ENCODE data around the gene TM2D1. TPM values are rescaled to one million over a fixed set of nuclear protein-coding genes. Genes with fewer than 3 reads are reported as not detected.
"Not testable (repeated sequence)": the region's sequence is repeated elsewhere in the genome, so short reads cannot be mapped to it uniquely, and the experiment has no call there.

Gene TM2D1
- total RNA-seq, 4 donors from 2014 or later, result 37.6 to 67.2 (median 52.8) TPM

DNA sequence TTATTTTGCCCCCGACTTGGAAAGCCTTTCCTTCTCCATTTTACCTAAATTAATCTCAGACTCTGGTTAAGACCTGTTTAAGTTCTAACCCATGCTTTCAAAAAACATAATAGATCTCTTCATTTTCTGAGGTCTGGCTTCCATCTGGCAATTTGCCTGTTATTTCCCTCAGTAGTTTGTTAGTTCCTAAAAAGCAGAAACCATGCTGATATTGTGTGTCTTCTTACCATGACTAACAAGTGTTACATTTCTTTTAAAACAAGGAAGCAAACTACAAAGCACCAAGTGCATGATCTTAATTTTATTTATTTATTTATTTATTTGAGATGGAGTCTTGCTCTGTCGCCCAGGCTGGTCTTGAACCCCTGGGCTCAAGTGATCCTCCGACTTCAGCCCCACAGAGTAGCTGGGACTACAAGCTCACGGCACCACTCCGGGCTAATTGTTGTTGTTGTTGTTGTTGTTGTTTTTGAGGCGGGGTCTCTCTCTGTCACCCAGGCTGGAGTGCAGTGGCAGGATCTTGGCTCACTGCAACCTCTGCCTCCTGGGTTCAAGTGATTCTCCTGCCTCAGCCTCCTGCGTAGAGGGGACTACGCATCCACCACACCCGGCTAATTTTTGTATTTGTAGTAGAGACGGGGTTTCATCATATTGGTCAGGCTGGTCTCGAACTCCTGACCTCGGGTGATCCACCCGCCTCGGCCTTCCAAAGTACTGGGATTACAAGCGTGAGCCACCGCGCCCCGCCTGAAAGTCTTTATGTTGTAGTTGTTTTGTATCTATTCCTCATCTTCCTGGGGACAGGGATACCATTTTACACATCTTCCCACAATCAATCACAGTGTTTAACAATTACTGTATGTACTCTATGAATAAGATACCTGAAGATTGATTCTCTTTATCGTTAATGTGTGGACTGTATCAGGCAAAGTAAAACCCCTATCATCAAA, 16.1 kb upstream of the TM2D1 start:
- H3K4me1 ChIP-seq, result peaks cover 17% of the 10 kb centered on the region
- 86% methylated on average over 19 of the region's 19 CpGs for WGBS
- no peaks in the 10 kb centered on the region for H3K9me3 ChIP-seq
- no peak for DNase-seq (ENCODE audit: low spot score in 2 of 2)
- peak overlapping the region; percentile 97 for H3K27ac ChIP-seq
- TF ChIP-seq, protein P1, sequence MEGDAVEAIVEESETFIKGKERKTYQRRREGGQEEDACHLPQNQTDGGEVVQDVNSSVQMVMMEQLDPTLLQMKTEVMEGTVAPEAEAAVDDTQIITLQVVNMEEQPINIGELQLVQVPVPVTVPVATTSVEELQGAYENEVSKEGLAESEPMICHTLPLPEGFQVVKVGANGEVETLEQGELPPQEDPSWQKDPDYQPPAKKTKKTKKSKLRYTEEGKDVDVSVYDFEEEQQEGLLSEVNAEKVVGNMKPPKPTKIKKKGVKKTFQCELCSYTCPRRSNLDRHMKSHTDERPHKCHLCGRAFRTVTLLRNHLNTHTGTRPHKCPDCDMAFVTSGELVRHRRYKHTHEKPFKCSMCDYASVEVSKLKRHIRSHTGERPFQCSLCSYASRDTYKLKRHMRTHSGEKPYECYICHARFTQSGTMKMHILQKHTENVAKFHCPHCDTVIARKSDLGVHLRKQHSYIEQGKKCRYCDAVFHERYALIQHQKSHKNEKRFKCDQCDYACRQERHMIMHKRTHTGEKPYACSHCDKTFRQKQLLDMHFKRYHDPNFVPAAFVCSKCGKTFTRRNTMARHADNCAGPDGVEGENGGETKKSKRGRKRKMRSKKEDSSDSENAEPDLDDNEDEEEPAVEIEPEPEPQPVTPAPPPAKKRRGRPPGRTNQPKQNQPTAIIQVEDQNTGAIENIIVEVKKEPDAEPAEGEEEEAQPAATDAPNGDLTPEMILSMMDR (IDR thresholded peaks at IDR 0.05), result no peak
- TF ChIP-seq POLR2AphosphoS5 (IDR thresholded peaks at IDR 0.05), result no peak
- no peak for TF ChIP-seq EP300 (IDR thresholded peaks at IDR 0.05)
- no peaks in the 10 kb centered on the region for H3K36me3 ChIP-seq
- H3K4me3 ChIP-seq, result peak overlapping the region; percentile 94
- no peaks in the 10 kb centered on the region for H3K27me3 ChIP-seq

DNA sequence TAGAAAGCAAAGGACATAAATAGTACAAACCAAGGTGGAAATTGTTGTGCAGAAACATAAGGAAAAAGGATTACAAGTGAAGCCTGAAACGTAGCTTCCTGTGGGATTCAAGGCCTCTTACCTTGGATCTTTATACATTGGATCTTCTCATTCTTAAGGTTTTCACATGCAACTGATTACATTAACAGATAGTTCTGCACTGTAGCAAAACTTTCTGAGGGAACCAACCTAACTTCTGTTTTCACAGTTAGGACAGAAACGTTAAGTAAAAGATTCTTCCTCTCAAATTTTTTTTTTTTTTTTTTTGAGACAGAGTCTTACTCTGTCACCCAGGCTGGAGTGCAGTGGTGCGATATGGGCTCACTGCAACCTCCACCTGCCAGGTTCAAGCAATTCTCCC, 7.8 kb upstream of the TM2D1 start:
- Histone ChIP-seq H3K4me1 (no peaks in the 10 kb centered on the region), H3K27ac (no peak overlapping the region), H3K4me3 (no peak overlapping the region), H3K27me3 (no peaks in the 10 kb centered on the region), H3K36me3 (no peaks in the 10 kb centered on the region), H3K9me3 (no peaks in the 10 kb centered on the region)
- DNase-seq (ENCODE audit: low spot score in 2 of 2), result no peak
- WGBS, result 71% methylated on average over 3 of the region's 3 CpGs
- TF ChIP-seq POLR2A (IDR thresholded peaks at IDR 0.05) (no peak), EP300 (IDR thresholded peaks at IDR 0.05) (no peak), POLR2AphosphoS5 (IDR thresholded peaks at IDR 0.05) (no peak)
- TF ChIP-seq, protein P1 (IDR thresholded peaks at IDR 0.05), result no peak

DNA sequence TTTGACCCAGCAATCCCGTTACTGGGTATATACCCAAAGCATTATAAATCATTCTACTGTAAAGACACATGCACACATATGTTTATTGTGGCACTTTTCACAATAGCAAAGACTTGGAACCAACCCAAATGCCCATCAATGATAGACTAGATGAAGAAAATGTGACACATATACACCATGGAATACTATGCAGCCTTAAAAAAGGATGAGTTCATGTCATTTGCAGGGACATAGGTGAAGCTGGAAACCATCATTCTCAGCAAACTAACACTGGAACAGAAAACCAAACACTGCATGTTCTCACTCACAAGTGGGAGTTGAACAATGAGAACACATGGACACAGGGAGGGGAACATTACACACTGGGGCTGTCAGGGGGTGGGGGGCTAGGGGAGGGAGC, 5.7 kb upstream of the TM2D1 start:
- not testable (repeated sequence) for H3K4me3 ChIP-seq; H3K27ac ChIP-seq; DNase-seq (ENCODE audit: low spot score in 2 of 2); H3K36me3 ChIP-seq; H3K4me1 ChIP-seq; H3K27me3 ChIP-seq; H3K9me3 ChIP-seq
- 40% methylated on average over 1 of the region's 1 CpG for WGBS

DNA sequence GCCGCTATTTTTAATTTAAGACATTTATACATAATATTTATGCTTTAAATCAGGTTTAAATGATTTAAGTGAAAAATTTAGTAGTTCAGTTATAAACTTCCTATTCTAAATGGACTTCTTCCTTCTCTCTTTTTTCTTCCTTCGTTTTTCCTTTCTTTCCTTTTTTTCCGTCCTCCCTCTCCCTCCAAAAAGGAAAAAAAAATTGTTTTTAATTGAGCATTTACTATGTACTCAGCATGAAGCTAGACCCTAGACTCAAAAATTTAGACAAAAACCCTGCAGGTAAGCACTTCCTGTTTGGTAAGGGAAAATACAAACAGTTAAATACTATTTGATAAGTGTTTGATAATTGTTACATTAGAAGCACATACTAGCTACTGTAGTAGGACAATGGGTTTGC, 2.6 kb upstream of the TM2D1 start:
- no peaks in the 10 kb centered on the region for H3K9me3 ChIP-seq
- no peak overlapping the region for H3K4me3 ChIP-seq
- DNase-seq (ENCODE audit: low spot score in 2 of 2), result no peak
- TF ChIP-seq POLR2AphosphoS5 (IDR thresholded peaks at IDR 0.05) (no peak), EP300 (IDR thresholded peaks at IDR 0.05) (no peak), POLR2A (IDR thresholded peaks at IDR 0.05) (no peak)
- TF ChIP-seq, protein P1 (IDR thresholded peaks at IDR 0.05), result no peak
- H3K36me3 ChIP-seq, result no peaks in the 10 kb centered on the region
- 84% methylated on average over 3 of the region's 3 CpGs for WGBS
- no peaks in the 10 kb centered on the region for H3K27me3 ChIP-seq
- H3K4me1 ChIP-seq, result peaks cover 15% of the 10 kb centered on the region
- H3K27ac ChIP-seq, result no peak overlapping the region

DNA sequence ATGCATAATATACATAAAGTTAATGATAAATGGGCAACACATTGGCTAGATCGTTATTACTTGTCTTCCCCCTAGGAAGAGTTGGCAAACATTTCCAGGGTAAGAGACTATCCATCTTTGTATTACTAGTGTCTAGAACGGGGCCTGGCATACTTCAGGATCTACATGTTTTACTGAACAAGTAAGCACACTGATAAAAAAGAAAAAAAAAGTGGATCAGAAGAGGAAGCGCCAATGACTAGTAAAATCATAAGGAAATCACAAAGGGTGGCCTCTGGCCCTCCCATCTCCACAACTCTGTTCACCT, 482 bp downstream of the TM2D1 start:
- Histone ChIP-seq H3K27me3 (no peaks in the 10 kb centered on the region), H3K9me3 (no peaks in the 10 kb centered on the region), H3K27ac (peak overlapping the region; percentile 95), H3K36me3 (peaks cover 16% of the 10 kb centered on the region), H3K4me1 (peaks cover 15% of the 10 kb centered on the region), H3K4me3 (peak overlapping the region; percentile 97)
- no peak for DNase-seq (ENCODE audit: low spot score in 2 of 2)
- TF ChIP-seq POLR2AphosphoS5 (IDR thresholded peaks at IDR 0.05), result no peak
- TF ChIP-seq POLR2A (IDR thresholded peaks at IDR 0.05), result no peak
- 0% methylated on average over 3 of the region's 3 CpGs for WGBS

DNA sequence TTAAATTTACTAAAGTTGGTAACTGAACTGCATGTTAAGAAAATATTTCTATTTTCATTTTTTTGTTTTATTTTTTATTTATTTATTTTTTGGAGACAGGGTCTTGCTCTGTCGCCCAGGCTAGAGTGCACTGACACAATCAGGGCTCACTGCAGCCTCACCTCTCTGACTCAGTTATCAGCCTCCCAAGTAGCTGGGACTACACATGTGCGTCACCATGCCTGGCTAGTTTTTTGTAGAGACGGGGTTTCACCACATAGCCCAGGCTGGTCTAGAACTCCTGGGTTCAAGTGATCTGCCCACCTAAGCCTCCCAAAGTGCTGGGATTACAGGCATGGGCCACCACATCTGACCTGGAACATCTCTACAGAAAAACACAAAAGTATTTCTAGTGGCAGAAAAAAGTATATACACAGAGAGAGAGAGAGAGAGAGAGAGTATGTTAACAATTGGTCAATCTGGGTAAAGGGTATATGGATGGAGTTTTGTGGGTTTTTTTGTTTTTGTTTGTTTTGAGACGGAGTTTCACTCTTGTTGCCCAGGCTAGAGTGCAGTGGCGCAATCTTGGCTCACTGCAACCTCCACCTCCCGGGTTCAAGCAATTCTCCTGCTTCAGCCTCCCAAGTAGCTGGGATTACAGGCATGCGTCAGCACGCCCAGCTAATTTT, 5.8 kb downstream of the TM2D1 start:
- H3K27ac ChIP-seq; H3K9me3 ChIP-seq; DNase-seq (ENCODE audit: low spot score in 2 of 2); H3K27me3 ChIP-seq; H3K4me3 ChIP-seq; H3K4me1 ChIP-seq: not testable (repeated sequence)
- H3K36me3 ChIP-seq, result peaks cover 24% of the 10 kb centered on the region
- WGBS, result 85% methylated on average over 8 of the region's 8 CpGs
